HepG2 (cell line): ENCODE measurements around the gene C20orf204. TPM values are rescaled to one million over a fixed set of nuclear protein-coding genes. Genes with fewer than 3 reads are reported as not detected.

Source experiments
- CCDC6 ChIP-seq: sonication (generic); formaldehyde crosslinking; IDR thresholded peaks from 2 replicates; pipeline ENCODE4 v1.8.1; 2022; ENCODE audit warnings: mild to moderate bottlenecking, missing genetic modification reagents, moderate library complexity
- DNMT1 ChIP-seq: sonication (generic); formaldehyde crosslinking; IDR thresholded peaks from 2 replicates; pipeline ENCODE4 v1.5.1; 2020; ENCODE audit warnings: mild to moderate bottlenecking, missing genetic modification reagents
- ELF1 ChIP-seq: sonication (generic); formaldehyde crosslinking; IDR thresholded peaks from 2 replicates; pipeline ENCODE4 v1.4.0; 2020; ENCODE audit warnings: missing genetic modification reagents
- EP300 ChIP-seq, 3 experiments: sonication (generic) in 1 of 3; formaldehyde crosslinking in 1 of 3; IDR thresholded peaks; 2 replicates each; pipeline versions ENCODE4 v1.5.1 to v1.6.1; 2011 to 2020; ENCODE audit warnings: low read depth in 2 of 3, low read length in 2 of 3, borderline replicate concordance in 1 of 3, improper control_type of control experiment in 1 of 3, mild to moderate bottlenecking in 1 of 3, missing genetic modification reagents in 1 of 3, moderate library complexity in 1 of 3
- FOXJ3 ChIP-seq: sonication (generic); formaldehyde crosslinking; IDR thresholded peaks from 2 replicates; pipeline ENCODE4 v1.4.0; 2020; ENCODE audit warnings: missing genetic modification reagents, mild to moderate bottlenecking, borderline replicate concordance
- HDAC1 ChIP-seq: sonication (generic); formaldehyde crosslinking; IDR thresholded peaks from 2 replicates; pipeline ENCODE4 v1.5.1; 2020; ENCODE audit warnings: mild to moderate bottlenecking, missing genetic modification reagents
- HDAC2 ChIP-seq: sonication (generic); formaldehyde crosslinking; IDR thresholded peaks from 2 replicates; pipeline ENCODE4 v1.4.0; 2020; ENCODE audit warnings: missing genetic modification reagents
- IRX3 ChIP-seq: sonication (generic); formaldehyde crosslinking; IDR thresholded peaks from 2 replicates; pipeline ENCODE4 v1.8.1; 2023; ENCODE audit warnings: mild to moderate bottlenecking, low read depth, missing genetic modification reagents, borderline replicate concordance
- KAT8 ChIP-seq: IDR thresholded peaks from 2 replicates; pipeline ENCODE4 v1.6.1; 2016; ENCODE audit warnings: missing genetic modification reagents, missing compliant biosample characterization
- MEIS1 ChIP-seq: sonication (generic); formaldehyde crosslinking; IDR thresholded peaks from 2 replicates; pipeline ENCODE4 v1.9.0; 2021; ENCODE audit warnings: mild to moderate bottlenecking, missing genetic modification reagents, moderate library complexity, borderline replicate concordance
- MEIS2 ChIP-seq: sonication (generic); formaldehyde crosslinking; IDR thresholded peaks from 2 replicates; pipeline ENCODE4 v1.9.0; 2021; ENCODE audit warnings: mild to moderate bottlenecking, missing genetic modification reagents
- NCOR1 ChIP-seq: fragments of 200-600 bp; sonication (generic); IDR thresholded peaks from 2 replicates; pipeline ENCODE4 v1.7.0; 2017; ENCODE audit warnings: antibody characterized with exemption, low read length, borderline replicate concordance
- RBM22 ChIP-seq: fragments of 200-400 bp; formaldehyde crosslinking; optimal IDR thresholded peaks from 2 replicates; pipeline ENCODE3; 2017; ENCODE audit warnings: mild to moderate bottlenecking, low read length, moderate library complexity
- SCMH1 ChIP-seq: sonication (generic); formaldehyde crosslinking; IDR thresholded peaks from 2 replicates; pipeline ENCODE4 v1.9.0; 2021; ENCODE audit warnings: missing genetic modification reagents, mild to moderate bottlenecking, borderline replicate concordance
- SOX5 ChIP-seq: IDR thresholded peaks from 2 replicates; pipeline ENCODE4 v1.6.1; 2016; ENCODE audit warnings: borderline replicate concordance
- TSC22D2 ChIP-seq: sonication (generic); formaldehyde crosslinking; IDR thresholded peaks from 2 replicates; pipeline ENCODE4 v1.5.1; 2020; ENCODE audit warnings: missing genetic modification reagents, mild to moderate bottlenecking, borderline replicate concordance
- YEATS2 ChIP-seq: sonication (generic); formaldehyde crosslinking; IDR thresholded peaks from 2 replicates; pipeline ENCODE4 v1.4.0; 2020; ENCODE audit warnings: missing genetic modification reagents, borderline replicate concordance
- ZKSCAN8 ChIP-seq: IDR thresholded peaks from 2 replicates; pipeline ENCODE4 v1.6.1; 2016; ENCODE audit warnings: borderline replicate concordance, missing genetic modification reagents, missing compliant biosample characterization
- ZNF329 ChIP-seq: sonication (generic); formaldehyde crosslinking; IDR thresholded peaks from 2 replicates; pipeline ENCODE4 v1.9.0; 2021; ENCODE audit warnings: low read depth, mild to moderate bottlenecking, missing genetic modification reagents
- ZNF337 ChIP-seq: sonication (generic); formaldehyde crosslinking; IDR thresholded peaks from 2 replicates; pipeline ENCODE4 v1.5.1; 2020; ENCODE audit warnings: missing genetic modification reagents, low read depth, mild to moderate bottlenecking, borderline replicate concordance
- ZNF451 ChIP-seq: sonication (generic); formaldehyde crosslinking; IDR thresholded peaks from 2 replicates; pipeline ENCODE4 v1.5.0; 2020; ENCODE audit warnings: mild to moderate bottlenecking, missing genetic modification reagents
- ZNF572 ChIP-seq: sonication (generic); formaldehyde crosslinking; IDR thresholded peaks from 2 replicates; pipeline ENCODE4 v1.5.1; 2020; ENCODE audit warnings: mild to moderate bottlenecking, missing genetic modification reagents
- polyA plus RNA-seq, 8 experiments: library from polyadenylated mRNA; depleted of rRNA in 3 of 8; stranded (reverse) in 7 of 8; unstranded in 1 of 8; fragments of >200 nt; fragmentation: Illumina TruSeq in 4 of 8; extraction: Trizol in 4 of 8; gene quantifications; 2 replicates each; pipeline versions ENCODE4 v1.2.1 to v1.2.3, GENCODE V29; 2011 to 2016; ENCODE audit warnings: low read depth in 4 of 8, missing spikeins in 1 of 8, mixed read lengths in 1 of 8; ENCODE audit not compliant: insufficient read depth in 1 of 8
- total RNA-seq, 5 experiments: library from RNA; depleted of rRNA; stranded (reverse); fragments of >200 nt; fragmentation: Illumina TruSeq; extraction: Trizol; gene quantifications; 2 replicates each; pipeline ENCODE4 v1.2.3, GENCODE V29; 2016; ENCODE audit warnings: low read depth in 1 of 5
- TF ChIP-seq, protein P1 (sequence below): sonication (generic); formaldehyde crosslinking; IDR thresholded peaks from 2 replicates; pipeline ENCODE4 v1.4.0; 2020; ENCODE audit warnings: mild to moderate bottlenecking, missing genetic modification reagents
- TF ChIP-seq, protein P2 (sequence below): IDR thresholded peaks from 2 replicates; pipeline ENCODE4 v1.6.1; 2012; ENCODE audit warnings: low read length, improper control_type of control experiment
- TF ChIP-seq, protein P3 (sequence below): sonication (generic); formaldehyde crosslinking; IDR thresholded peaks from 2 replicates; pipeline ENCODE4 v1.4.0; 2020; ENCODE audit warnings: missing genetic modification reagents

Gene C20orf204
- total and polyA plus RNA-seq, 2 of the 13 experiments (the other 11 are each of a cell fraction or from before 2014, with no cell fraction given) = 22.1 to 80.0 TPM

DNA sequence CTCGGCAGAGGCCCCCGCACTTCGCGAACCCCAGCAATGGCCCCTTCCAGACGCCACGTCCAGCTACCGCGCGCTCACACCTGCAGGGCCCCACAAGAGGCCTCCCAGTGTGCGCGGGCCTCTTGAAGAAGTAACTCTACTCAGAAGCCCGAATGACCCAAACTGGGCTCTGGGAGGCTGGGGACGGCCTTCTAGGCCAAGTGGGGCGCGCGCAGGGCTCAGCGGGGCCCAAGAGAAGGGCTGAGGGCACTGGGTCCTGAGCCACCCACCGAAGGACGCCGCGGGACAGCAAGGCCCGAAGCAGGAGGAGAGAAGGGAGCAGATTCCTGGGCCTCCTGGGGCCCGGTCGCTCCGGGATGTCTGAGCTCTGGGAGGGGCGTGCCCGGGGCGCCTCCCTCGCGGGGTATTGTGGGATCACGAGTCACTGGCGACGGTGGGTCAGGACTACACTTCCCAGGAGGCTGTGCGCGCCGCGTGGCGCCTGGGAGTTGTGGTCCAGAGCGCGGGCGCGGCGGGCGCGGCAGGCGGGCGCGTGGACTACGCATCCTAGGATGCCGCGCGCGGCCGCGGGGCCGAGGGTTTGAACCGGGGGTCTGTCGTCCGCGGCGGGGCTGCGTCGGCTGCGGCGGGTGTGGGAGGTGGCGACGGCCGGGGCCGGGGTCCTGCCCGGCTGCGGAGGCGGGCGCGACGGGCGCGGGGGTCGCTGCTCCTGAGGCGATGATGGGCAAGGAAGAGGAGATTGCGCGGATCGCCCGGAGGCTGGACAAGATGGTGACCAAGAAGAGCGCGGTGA lies 26.8 kb downstream of the C20orf204 start, which contains the start of gene TCEA2 (continued):
- TF ChIP-seq ZNF337 (CRISPR knock-in tag) (peak; percentile 89; the same call in 1 of the 2 replicates), HDAC1 (CRISPR knock-in tag) (peak; percentile 97), ZNF329 (CRISPR knock-in tag) (no peak), KAT8 (CRISPR knock-in tag) (peak; percentile 96), SOX5 (CRISPR knock-in tag) (peak; percentile 59), ZKSCAN8 (peak; percentile 69), TSC22D2 (CRISPR knock-in tag) (peak; percentile 91), IRX3 (CRISPR knock-in tag) (no peak; the same call in none of the 2 replicates), HDAC2 (CRISPR knock-in tag) (peak; percentile 84), MEIS1 (CRISPR knock-in tag) (peak; percentile 74; the same call in 1 of the 2 replicates), CCDC6 (CRISPR knock-in tag) (peak; percentile 91; the same call in 1 of the 2 replicates), FOXJ3 (CRISPR knock-in tag) (no peak), EP300 (IDR thresholded peaks at IDR 0.05; ENCODE audit: low read depth in 2 of 2, low read length in 2 of 2) (peak in 1 of 2 experiments; percentile 10; a peak in 1 of 4 replicates), EP300 (CRISPR knock-in tag; IDR thresholded peaks at IDR 0.05; ENCODE audit: borderline replicate concordance) (no peak), SCMH1 (no peak), ELF1 (CRISPR knock-in tag) (peak; percentile 74), ZNF451 (peak; percentile 67; the same call in 1 of the 2 replicates), DNMT1 (CRISPR knock-in tag) (peak; percentile 82), NCOR1 (no peak; the same call in 1 of the 2 replicates), RBM22 (peak; percentile 7), MEIS2 (CRISPR knock-in tag) (peak; percentile 45), YEATS2 (CRISPR knock-in tag) (peak; percentile 80; the same call in 1 of the 2 replicates), ZNF572 (CRISPR knock-in tag) (peak; percentile 100)
- TF ChIP-seq, protein P1, sequence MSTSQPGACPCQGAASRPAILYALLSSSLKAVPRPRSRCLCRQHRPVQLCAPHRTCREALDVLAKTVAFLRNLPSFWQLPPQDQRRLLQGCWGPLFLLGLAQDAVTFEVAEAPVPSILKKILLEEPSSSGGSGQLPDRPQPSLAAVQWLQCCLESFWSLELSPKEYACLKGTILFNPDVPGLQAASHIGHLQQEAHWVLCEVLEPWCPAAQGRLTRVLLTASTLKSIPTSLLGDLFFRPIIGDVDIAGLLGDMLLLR (CRISPR knock-in tag) = peak; percentile 24; the same call in 1 of the 2 replicates
- TF ChIP-seq, protein P2, sequence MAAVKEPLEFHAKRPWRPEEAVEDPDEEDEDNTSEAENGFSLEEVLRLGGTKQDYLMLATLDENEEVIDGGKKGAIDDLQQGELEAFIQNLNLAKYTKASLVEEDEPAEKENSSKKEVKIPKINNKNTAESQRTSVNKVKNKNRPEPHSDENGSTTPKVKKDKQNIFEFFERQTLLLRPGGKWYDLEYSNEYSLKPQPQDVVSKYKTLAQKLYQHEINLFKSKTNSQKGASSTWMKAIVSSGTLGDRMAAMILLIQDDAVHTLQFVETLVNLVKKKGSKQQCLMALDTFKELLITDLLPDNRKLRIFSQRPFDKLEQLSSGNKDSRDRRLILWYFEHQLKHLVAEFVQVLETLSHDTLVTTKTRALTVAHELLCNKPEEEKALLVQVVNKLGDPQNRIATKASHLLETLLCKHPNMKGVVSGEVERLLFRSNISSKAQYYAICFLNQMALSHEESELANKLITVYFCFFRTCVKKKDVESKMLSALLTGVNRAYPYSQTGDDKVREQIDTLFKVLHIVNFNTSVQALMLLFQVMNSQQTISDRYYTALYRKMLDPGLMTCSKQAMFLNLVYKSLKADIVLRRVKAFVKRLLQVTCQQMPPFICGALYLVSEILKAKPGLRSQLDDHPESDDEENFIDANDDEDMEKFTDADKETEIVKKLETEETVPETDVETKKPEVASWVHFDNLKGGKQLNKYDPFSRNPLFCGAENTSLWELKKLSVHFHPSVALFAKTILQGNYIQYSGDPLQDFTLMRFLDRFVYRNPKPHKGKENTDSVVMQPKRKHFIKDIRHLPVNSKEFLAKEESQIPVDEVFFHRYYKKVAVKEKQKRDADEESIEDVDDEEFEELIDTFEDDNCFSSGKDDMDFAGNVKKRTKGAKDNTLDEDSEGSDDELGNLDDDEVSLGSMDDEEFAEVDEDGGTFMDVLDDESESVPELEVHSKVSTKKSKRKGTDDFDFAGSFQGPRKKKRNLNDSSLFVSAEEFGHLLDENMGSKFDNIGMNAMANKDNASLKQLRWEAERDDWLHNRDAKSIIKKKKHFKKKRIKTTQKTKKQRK = no peak
- TF ChIP-seq, protein P3, sequence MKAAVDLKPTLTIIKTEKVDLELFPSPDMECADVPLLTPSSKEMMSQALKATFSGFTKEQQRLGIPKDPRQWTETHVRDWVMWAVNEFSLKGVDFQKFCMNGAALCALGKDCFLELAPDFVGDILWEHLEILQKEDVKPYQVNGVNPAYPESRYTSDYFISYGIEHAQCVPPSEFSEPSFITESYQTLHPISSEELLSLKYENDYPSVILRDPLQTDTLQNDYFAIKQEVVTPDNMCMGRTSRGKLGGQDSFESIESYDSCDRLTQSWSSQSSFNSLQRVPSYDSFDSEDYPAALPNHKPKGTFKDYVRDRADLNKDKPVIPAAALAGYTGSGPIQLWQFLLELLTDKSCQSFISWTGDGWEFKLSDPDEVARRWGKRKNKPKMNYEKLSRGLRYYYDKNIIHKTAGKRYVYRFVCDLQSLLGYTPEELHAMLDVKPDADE (CRISPR knock-in tag) = no peak
